Fibroblast of upper back skin (primary cell): ENCODE results near the gene CRKL.
"Not testable (repeated sequence)": the region's sequence is repeated elsewhere in the genome, so short reads cannot be mapped to it uniquely, and the experiment has no call there.

Experiments used
- DNase-seq: peaks from one replicate; pipeline ENCODE4 v3.0.0-alpha.2; 2013

The CRKL gene

GRCh38 chr22:20901093-20902033, 15.8 kb upstream of the CRKL start:
- not testable (repeated sequence) for DNase-seq

GRCh38 chr22:20903093-20903492, 14.1 kb upstream of the CRKL start:
- DNase-seq: no peak

GRCh38 chr22:20904008-20904979, 12.9 kb upstream of the CRKL start:
- DNase-seq: peak; percentile 91

- DNase-seq: no peak
Measured at GRCh38 chr22:20904980-20905355, 12.2 kb upstream of the CRKL start.

GRCh38 chr22:20905415-20906386, 11.5 kb upstream of the CRKL start:
- no peak for DNase-seq

- no peak for DNase-seq
Measured at GRCh38 chr22:20906387-20906767, 10.8 kb upstream of the CRKL start.

- DNase-seq: not testable (repeated sequence)
Measured at GRCh38 chr22:20908717-20909116, 8.5 kb upstream of the CRKL start.

GRCh38 chr22:20909543-20910303, 7.5 kb upstream of the CRKL start:
- DNase-seq: no peak

GRCh38 chr22:20912494-20912893, 4.7 kb upstream of the CRKL start:
- no peak for DNase-seq

- DNase-seq: peak; percentile 14
Measured at GRCh38 chr22:20918663-20919218, 1.5 kb downstream of the CRKL start.

GRCh38 chr22:20919718-20920117, 2.5 kb downstream of the CRKL start:
- DNase-seq: peak; percentile 12

- DNase-seq: no peak
Measured at GRCh38 chr22:20920881-20921203, 3.6 kb downstream of the CRKL start.

GRCh38 chr22:20922141-20922751, 5.0 kb downstream of the CRKL start:
- no peak for DNase-seq

GRCh38 chr22:20926243-20926642, 9.0 kb downstream of the CRKL start:
- DNase-seq: no peak

- DNase-seq: no peak
Measured at GRCh38 chr22:20927940-20928572, 10.8 kb downstream of the CRKL start.

- no peak for DNase-seq
Measured at GRCh38 chr22:20928573-20928967, 11.4 kb downstream of the CRKL start.

GRCh38 chr22:20930004-20930403, 12.8 kb downstream of the CRKL start:
- DNase-seq: no peak

- not testable (repeated sequence) for DNase-seq
Measured at GRCh38 chr22:20930435-20930834, 13.2 kb downstream of the CRKL start.

- DNase-seq: no peak
Measured at GRCh38 chr22:20931126-20931654, 14.0 kb downstream of the CRKL start.

- DNase-seq: no peak
Measured at GRCh38 chr22:20933910-20934309, 16.7 kb downstream of the CRKL start.
